ENCODE measurements around the gene PWP1.

Gene PWP1

GRCh38 chr12:107666009-107666408 lies 19.6 kb upstream of the PWP1 start:
- no peak for TF ChIP-seq CTCF (IDR thresholded peaks at IDR 0.05; ENCODE audit: insufficient read depth, low read depth, low read length, missing control alignments)
- H3K4me3 ChIP-seq (ENCODE audit: low read length) = no peak overlapping the region
- DNase-seq (ENCODE audit: low read depth) = no peak

GRCh38 chr12:107667464-107667863 lies 18.1 kb upstream of the PWP1 start:
- no peak for TF ChIP-seq CTCF (IDR thresholded peaks at IDR 0.05; ENCODE audit: insufficient read depth, low read depth, low read length, missing control alignments)
- H3K4me3 ChIP-seq (ENCODE audit: low read length) = no peak overlapping the region
- no peak for DNase-seq (ENCODE audit: low read depth)

- DNase-seq (ENCODE audit: low read depth) = no peak
- no peak for TF ChIP-seq CTCF (IDR thresholded peaks at IDR 0.05; ENCODE audit: insufficient read depth, low read depth, low read length, missing control alignments)
- H3K4me3 ChIP-seq (ENCODE audit: low read length) = no peak overlapping the region
These were observed 17.1 kb upstream of the PWP1 start for GRCh38 chr12:107668320-107669098.

- no peak for DNase-seq (ENCODE audit: low read depth)
- H3K4me3 ChIP-seq (ENCODE audit: low read length) = no peak overlapping the region
- no peak for TF ChIP-seq CTCF (IDR thresholded peaks at IDR 0.05; ENCODE audit: insufficient read depth, low read depth, low read length, missing control alignments)
These were observed 15.7 kb upstream of the PWP1 start for GRCh38 chr12:107669946-107670345.

- peak; percentile 59 for TF ChIP-seq CTCF (IDR thresholded peaks at IDR 0.05; ENCODE audit: insufficient read depth, low read depth, low read length, missing control alignments)
- peak; percentile 40 for DNase-seq (ENCODE audit: low read depth)
These were observed 14.5 kb upstream of the PWP1 start for GRCh38 chr12:107670999-107671643.

GRCh38 chr12:107677671-107678070 lies 7.9 kb upstream of the PWP1 start:
- H3K4me3 ChIP-seq (ENCODE audit: low read length) = no peak overlapping the region
- DNase-seq (ENCODE audit: low read depth) = no peak
- TF ChIP-seq CTCF (IDR thresholded peaks at IDR 0.05; ENCODE audit: insufficient read depth, low read depth, low read length, missing control alignments) = no peak

More at GRCh38 chr12:107670999-107671643, 14.5 kb upstream of the PWP1 start:
- no peak overlapping the region for H3K4me3 ChIP-seq (ENCODE audit: low read length)
